Activated gamma-delta T cell treated with Interleukin-2 at 50 U/mL for 16 hours (primary cell): ENCODE data around the gene ITPRIPL2.

Experiments used
- DNase-seq: peaks from one replicate; pipeline ENCODE4 v3.0.0-alpha.2; 2020

ITPRIPL2 gene

GRCh38 chr16:19113577-19114358 lies at the start of gene ITPRIPL2:
ITPRIPL2 (plus strand) TSS chr16:19113964; CDS start chr16:19114462, 498 bp downstream.
- DNase-seq: no peak

GRCh38 chr16:19066988-19067348 lies 46.8 kb upstream of the ITPRIPL2 start:
- no peak for DNase-seq

- DNase-seq: peak; percentile 96
Measured at GRCh38 chr16:19067349-19068236, 46.2 kb upstream of the ITPRIPL2 start, which contains the start of gene COQ7. COQ7 (plus strand) TSS chr16:19067614; CDS start chr16:19067665, 51 bp downstream.

- DNase-seq: no peak
Measured at GRCh38 chr16:19068237-19068815, 45.4 kb upstream of the ITPRIPL2 start.

- DNase-seq: peak; percentile 16
Measured at GRCh38 chr16:19071811-19072777, 41.7 kb upstream of the ITPRIPL2 start.

GRCh38 chr16:19073344-19073743 lies 40.4 kb upstream of the ITPRIPL2 start:
- no peak for DNase-seq

GRCh38 chr16:19073863-19074262 lies 39.9 kb upstream of the ITPRIPL2 start:
- DNase-seq: no peak

- no peak for DNase-seq
Measured at GRCh38 chr16:19075511-19075910, 38.3 kb upstream of the ITPRIPL2 start.

GRCh38 chr16:19077879-19078278 lies 35.9 kb upstream of the ITPRIPL2 start:
- no peak for DNase-seq

GRCh38 chr16:19083670-19084069 lies 30.1 kb upstream of the ITPRIPL2 start:
- DNase-seq: no peak

GRCh38 chr16:19084139-19084538 lies 29.6 kb upstream of the ITPRIPL2 start:
- DNase-seq: no peak

- DNase-seq: no peak
Measured at GRCh38 chr16:19084879-19085278, 28.9 kb upstream of the ITPRIPL2 start.

GRCh38 chr16:19085679-19086200 lies 28.0 kb upstream of the ITPRIPL2 start:
- no peak for DNase-seq

GRCh38 chr16:19086322-19087199 lies 27.2 kb upstream of the ITPRIPL2 start:
- DNase-seq: peak; percentile 69

GRCh38 chr16:19088341-19088916 lies 25.3 kb upstream of the ITPRIPL2 start:
- no peak for DNase-seq

- no peak for DNase-seq
Measured at GRCh38 chr16:19089410-19089955, 24.3 kb upstream of the ITPRIPL2 start.

GRCh38 chr16:19090916-19091315 lies 22.8 kb upstream of the ITPRIPL2 start:
- no peak for DNase-seq

GRCh38 chr16:19092653-19093410 lies 20.9 kb upstream of the ITPRIPL2 start:
- no peak for DNase-seq
